Stimulated activated CD4-positive, alpha-beta T cell treated with anti-CD3 and anti-CD28 coated beads, Interleukin-1b, Interleukin-23, amount 100 ng/mL, for 4 hours (primary cell): Measurements from ENCODE around the gene ZBTB39.
A peak's percentile ranks its signal among the peaks of the same experiment; 100 is the strongest.
"Not testable (repeated sequence)": the region's sequence is repeated elsewhere in the genome, so short reads cannot be mapped to it uniquely, and the experiment has no call there.

Experiments used
- DNase-seq, 2 donors: peaks; one replicate each; pipeline ENCODE4 v3.0.0-alpha.2; 2020; ENCODE audit warnings: low read depth in 2 of 2

ZBTB39 gene

GRCh38 chr12:57001448-57001906 is 4.9 kb downstream of the ZBTB39 start:
- DNase-seq, result peak; percentile 64 to 75

DNA sequence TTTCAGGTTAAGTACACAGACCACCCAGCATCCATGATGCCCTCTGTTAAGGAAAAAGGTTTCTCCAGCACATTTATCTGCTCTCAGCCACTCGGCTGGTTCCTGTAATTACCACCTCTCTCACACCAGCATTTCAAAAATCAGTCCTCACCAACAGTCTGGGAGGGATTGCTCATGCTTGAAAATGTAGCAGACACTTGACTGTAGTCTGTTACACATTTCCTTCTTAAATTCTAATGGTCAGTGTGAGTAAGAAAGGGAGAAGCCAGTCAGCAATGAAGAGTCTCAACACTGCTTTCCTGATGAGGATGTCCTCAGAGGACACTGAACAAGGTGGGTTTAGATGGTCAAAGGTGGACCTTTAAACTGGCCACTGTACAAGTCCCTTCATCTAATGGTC is 6.0 kb downstream of the ZBTB39 start:
- no peak for DNase-seq

- DNase-seq, result no peak
Measured at GRCh38 chr12:56999456-56999855, 6.9 kb downstream of the ZBTB39 start.

DNA sequence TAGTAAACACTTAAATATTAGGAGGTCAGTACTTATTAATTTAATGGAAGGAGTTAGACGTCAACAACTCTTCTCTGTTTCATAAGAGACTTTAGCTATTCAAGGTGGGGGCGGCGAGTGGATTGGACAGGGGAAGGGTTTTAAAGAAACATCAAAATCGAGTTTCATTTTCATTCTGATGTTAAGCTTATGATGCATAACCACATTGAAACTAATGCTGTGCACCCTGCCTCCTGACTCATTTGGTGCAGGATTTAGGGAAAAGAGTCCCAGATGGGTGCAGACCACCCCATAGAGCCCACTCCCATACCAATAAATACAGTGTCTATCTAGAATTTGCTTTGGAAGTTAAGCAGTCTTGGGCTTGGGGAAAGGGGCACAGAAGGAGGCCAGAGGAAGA is 7.4 kb downstream of the ZBTB39 start:
- DNase-seq, result peak in 1 of 2 donors; percentile 41

GRCh38 chr12:56998316-56998715 is 8.0 kb downstream of the ZBTB39 start:
- DNase-seq, result no peak

DNA sequence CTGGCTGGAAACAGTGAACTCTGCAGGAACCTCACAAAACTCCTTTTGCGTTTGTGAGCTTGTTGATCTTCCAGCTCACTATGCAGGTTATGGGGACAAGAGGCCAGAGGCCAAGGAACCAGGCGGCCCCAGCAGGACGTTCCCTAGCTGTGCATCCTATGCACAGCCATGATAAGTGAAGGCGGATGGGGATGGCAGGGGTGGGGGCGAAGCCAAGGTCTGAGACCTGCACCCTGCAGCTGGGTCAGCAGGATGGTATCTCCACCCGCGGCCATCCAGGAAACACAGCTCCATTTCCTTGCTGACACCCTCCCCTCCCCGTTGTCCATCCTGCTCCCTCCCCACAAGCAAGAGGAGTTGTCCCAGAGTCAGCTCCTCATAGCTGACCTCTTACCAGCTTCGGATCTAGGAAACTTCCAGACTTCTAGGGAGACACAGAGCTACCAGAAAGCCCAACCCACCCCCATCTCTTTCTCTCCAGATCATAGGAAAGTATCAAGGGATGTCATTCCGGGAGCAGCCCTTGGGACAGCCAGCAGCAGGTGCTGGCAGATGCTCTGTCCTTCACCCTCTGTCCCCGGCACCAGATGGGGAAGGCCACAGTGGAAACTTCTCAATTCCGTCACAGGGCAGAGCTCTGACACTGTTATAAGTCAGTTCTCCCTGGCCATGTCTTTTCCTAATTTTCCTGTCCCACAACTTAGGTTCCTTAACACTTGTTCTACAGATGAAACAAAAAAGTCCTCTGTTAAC is 9.4 kb downstream of the ZBTB39 start:
- no peak for DNase-seq

DNA sequence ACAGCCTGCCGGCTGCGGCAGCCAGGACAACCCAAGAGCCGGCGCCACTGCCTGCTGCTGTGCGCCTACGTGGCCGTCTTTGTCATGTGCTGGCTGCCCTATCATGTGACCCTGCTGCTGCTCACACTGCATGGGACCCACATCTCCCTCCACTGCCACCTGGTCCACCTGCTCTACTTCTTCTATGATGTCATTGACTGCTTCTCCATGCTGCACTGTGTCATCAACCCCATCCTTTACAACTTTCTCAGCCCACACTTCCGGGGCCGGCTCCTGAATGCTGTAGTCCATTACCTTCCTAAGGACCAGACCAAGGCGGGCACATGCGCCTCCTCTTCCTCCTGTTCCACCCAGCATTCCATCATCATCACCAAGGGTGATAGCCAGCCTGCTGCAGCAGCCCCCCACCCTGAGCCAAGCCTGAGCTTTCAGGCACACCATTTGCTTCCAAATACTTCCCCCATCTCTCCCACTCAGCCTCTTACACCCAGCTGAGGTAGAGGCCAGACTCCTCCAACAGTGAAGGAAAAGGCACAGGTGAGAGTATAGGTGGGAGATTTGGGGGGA is 10.3 kb downstream of the ZBTB39 start:
- DNase-seq, result no peak

DNA sequence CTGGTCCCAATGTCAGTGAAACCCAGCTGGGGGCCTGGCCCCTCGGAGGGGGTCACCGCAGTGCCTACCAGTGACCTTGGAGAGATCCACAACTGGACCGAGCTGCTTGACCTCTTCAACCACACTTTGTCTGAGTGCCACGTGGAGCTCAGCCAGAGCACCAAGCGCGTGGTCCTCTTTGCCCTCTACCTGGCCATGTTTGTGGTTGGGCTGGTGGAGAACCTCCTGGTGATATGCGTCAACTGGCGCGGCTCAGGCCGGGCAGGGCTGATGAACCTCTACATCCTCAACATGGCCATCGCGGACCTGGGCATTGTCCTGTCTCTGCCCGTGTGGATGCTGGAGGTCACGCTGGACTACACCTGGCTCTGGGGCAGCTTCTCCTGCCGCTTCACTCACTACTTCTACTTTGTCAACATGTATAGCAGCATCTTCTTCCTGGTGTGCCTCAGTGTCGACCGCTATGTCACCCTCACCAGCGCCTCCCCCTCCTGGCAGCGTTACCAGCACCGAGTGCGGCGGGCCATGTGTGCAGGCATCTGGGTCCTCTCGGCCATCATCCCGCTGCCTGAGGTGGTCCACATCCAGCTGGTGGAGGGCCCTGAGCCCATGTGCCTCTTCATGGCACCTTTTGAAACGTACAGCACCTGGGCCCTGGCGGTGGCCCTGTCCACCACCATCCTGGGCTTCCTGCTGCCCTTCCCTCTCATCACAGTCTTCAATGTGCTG is 11.0 kb downstream of the ZBTB39 start:
- DNase-seq, result no peak

- no peak for DNase-seq
Measured at GRCh38 chr12:56994231-56994746, 12.1 kb downstream of the ZBTB39 start.

DNA sequence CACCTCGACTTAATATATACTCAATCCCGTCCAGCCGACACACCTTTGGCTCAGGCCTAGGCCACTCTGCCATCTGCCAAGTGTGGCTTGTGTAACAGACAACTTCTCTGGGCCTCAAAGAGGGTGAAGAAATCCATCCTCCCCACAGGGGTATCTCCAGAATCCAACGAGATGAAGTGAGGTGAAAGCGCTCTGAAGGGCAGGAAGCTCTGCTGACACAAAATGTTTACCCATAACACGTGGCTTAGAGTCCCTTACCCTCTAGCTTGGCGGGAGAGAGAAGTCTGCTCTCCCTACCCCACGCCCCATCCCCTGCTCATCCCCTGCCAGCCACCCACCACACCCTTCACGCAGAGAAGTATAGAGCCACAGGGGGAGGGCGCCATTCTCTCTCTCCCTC is 13.0 kb downstream of the ZBTB39 start:
- no peak for DNase-seq

- no peak for DNase-seq
Measured at GRCh38 chr12:56991319-56992246, 14.8 kb downstream of the ZBTB39 start.

GRCh38 chr12:56990648-56991318 is 15.6 kb downstream of the ZBTB39 start:
- no peak for DNase-seq

GRCh38 chr12:56989861-56990610 is 16.3 kb downstream of the ZBTB39 start:
- no peak for DNase-seq

DNA sequence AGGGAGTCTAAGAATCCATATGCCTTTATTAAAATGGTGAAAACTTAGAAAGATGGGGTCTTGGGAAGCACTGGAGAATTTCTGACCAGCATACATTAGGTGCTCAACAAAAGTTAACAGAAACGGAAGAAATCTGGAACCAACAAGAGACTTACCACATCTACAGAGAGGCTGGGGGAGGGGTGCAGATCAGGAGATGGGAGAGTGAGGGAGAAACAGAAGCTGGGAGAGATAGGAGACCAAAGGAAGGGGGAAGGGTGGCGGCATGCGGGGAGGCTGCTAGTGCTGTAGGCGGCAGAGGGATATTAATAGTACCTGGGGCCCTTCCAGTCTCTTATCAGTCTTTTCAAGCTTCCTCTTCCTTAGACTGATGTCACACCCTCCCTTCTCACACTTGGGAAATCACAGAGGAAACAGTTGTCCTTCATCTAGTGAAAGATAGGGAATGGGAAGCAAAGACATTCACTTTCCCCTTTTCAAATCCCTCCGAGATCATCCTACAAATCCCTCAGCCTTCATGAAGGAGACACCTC is 18.1 kb downstream of the ZBTB39 start:
- no peak for DNase-seq

DNA sequence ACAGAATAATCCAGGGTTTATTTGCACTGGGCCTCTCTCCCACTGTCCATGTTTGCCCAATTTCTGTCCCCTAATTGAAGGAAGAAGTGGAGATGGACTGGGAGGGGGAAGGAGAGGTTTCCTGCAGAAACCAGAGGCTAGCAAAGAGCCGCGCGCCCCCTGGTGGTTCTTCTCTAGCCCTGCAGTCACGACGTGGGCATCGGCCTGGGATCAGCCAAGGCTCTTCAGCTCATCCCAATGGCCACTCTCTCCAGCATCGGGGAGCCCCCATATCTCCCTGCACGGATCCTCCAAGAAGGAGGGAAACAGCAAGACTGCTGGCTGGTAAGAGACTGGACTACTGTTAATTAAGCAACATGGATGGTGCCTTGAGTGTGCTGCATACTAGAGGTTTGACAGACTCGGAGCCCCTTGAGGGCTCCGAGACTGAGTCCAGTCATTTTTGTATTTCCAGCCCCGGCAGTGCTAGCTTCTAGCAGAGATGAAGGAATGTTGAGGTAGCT is 18.7 kb downstream of the ZBTB39 start:
- DNase-seq, result peak; percentile 67 to 71

DNA sequence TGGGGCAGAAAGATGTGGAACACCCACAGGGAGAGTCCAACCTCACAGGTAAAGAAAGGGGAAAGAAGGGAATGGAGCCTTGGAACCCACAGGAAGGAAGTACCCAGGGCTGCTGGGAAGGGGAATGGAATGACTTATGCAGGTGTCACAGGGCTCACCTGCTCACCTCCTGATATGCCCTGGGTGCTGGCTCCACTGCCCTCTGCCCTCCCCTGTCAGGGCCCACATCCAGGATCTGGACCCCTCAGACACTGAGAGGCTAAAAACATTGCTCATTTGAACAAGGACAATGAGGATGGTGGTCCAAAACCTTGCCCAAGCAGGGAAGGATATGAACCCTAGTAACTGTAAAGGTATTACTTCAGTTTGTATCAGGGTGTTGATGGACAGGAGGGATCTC is 19.3 kb downstream of the ZBTB39 start:
- no peak for DNase-seq

GRCh38 chr12:56985714-56986113 is 20.6 kb downstream of the ZBTB39 start:
- not testable (repeated sequence) for DNase-seq

DNA sequence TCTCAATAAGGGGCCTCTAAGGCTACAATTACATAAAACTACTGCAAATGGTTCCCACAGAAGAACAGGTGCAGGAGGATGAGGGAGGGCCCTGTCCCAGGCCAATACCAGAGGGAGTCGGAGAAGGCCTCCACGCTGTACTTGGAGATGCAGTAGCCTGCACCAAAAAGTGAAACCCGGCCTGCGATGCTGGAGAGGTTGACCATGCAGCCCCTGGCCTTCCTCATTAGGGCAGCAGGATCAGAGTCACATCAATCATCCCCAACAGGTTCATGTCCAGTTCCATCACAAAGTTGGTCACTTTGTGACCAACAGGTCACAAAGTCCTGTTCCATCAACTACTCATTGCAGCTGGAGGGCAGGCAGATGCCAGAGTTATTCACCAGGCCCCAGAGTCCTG is 23.0 kb downstream of the ZBTB39 start:
- no peak for DNase-seq

- DNase-seq, result not testable (repeated sequence)
Measured at GRCh38 chr12:56982578-56983236, 23.6 kb downstream of the ZBTB39 start.
